Measurements from ENCODE around the gene ADISSP.

DNA sequence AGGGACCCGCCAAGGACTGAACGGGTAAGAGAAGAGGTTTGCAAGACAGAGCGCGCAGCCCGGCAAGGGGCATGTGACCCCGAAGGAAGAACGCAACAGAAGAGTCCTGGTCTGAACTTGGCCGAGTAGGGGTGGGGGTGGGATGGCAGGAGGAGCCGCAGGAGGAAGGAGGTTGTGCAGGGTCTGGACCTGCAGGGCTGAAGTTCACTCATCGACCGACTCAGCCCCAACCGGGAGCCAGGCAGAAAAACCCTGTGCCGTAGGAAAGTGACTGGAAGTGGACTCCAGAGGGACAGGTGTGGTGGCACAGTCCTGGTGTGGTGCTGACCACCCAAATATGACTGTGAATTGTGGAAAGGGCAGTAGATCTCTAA lies 15.2 kb downstream of the ADISSP start:
- TF ChIP-seq, protein P1, sequence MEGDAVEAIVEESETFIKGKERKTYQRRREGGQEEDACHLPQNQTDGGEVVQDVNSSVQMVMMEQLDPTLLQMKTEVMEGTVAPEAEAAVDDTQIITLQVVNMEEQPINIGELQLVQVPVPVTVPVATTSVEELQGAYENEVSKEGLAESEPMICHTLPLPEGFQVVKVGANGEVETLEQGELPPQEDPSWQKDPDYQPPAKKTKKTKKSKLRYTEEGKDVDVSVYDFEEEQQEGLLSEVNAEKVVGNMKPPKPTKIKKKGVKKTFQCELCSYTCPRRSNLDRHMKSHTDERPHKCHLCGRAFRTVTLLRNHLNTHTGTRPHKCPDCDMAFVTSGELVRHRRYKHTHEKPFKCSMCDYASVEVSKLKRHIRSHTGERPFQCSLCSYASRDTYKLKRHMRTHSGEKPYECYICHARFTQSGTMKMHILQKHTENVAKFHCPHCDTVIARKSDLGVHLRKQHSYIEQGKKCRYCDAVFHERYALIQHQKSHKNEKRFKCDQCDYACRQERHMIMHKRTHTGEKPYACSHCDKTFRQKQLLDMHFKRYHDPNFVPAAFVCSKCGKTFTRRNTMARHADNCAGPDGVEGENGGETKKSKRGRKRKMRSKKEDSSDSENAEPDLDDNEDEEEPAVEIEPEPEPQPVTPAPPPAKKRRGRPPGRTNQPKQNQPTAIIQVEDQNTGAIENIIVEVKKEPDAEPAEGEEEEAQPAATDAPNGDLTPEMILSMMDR (IDR thresholded peaks at IDR 0.05; ENCODE audit: extremely low read depth in 1 of 2, insufficient read depth in 1 of 2, low read depth in 1 of 2, low read length in 2 of 2): no peak
- no peak for TF ChIP-seq POLR2A (IDR thresholded peaks at IDR 0.05; ENCODE audit: low read depth, low read length)
- TF ChIP-seq EZH2 (IDR thresholded peaks at IDR 0.05; ENCODE audit: borderline replicate concordance, low read depth, low read length, severe bottlenecking): no peak
- TF ChIP-seq POLR2AphosphoS5 (IDR thresholded peaks at IDR 0.05; ENCODE audit: insufficient read depth, low read depth, low read length): no peak
- no peak for TF ChIP-seq GATA2 (IDR thresholded peaks at IDR 0.05; ENCODE audit: insufficient read depth, insufficient read length, low read depth, low read length)
- TF ChIP-seq, protein P2, sequence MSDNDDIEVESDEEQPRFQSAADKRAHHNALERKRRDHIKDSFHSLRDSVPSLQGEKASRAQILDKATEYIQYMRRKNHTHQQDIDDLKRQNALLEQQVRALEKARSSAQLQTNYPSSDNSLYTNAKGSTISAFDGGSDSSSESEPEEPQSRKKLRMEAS (IDR thresholded peaks at IDR 0.05; ENCODE audit: insufficient read depth, insufficient read length): no peak
- no peak for TF ChIP-seq FOS (IDR thresholded peaks at IDR 0.05; ENCODE audit: borderline replicate concordance, insufficient read depth, low read length)
- no peak for TF ChIP-seq JUN (IDR thresholded peaks at IDR 0.05; ENCODE audit: borderline replicate concordance, insufficient read depth, insufficient read length, low read depth)

All from endothelial cell of umbilical vein (primary cell).